GM23338 (cell line): ENCODE measurements around the gene TRAIP.

ENCODE experiments used
- CREB1 ChIP-seq: fragments of 250-450 bp; sonication (Bioruptor Pico); IDR thresholded peaks from 2 replicates; pipeline ENCODE4 v1.5.0; 2020; ENCODE audit warnings: low read depth, mild to moderate bottlenecking, moderate library complexity
- CTCF ChIP-seq, 2 experiments: fragments of 200-600 bp in 1 of 2; sonication (generic) in 1 of 2; conservative IDR thresholded peaks; 2 replicates each; pipeline versions ENCODE4 v1.5.1 to v1.6.1; 2016 to 2017; ENCODE audit warnings: antibody characterized with exemption in 2 of 2, low read depth in 2 of 2, mild to moderate bottlenecking in 2 of 2, moderate library complexity in 1 of 2
- EZH2phosphoT487 ChIP-seq: fragments of 200-600 bp; sonication (generic); IDR thresholded peaks from one replicate; pipeline ENCODE4 v1.8.1; 2018; ENCODE audit warnings: antibody characterized with exemption; ENCODE audit not compliant: unreplicated experiment

GRCh38 chr3:49788056-49788455 is 68.3 kb downstream of the TRAIP start:
- TF ChIP-seq CREB1 (CRISPR knock-in tag) (no peak), EZH2phosphoT487 (no peak), CTCF (conservative IDR thresholded peaks at IDR 0.05; ENCODE audit: low read depth in 2 of 2) (no peak)
